MM.1S (cell line): ENCODE measurements around the gene CD93.

Experiments used
- DNase-seq: peaks from one replicate; pipeline ENCODE4 v3.0.0-alpha.2; 2015
- H2AFZ ChIP-seq: fragments of 300-600 bp; sonication (generic); 2 replicates; pipeline ENCODE4 v1.6.0; 2016; ENCODE audit warnings: antibody characterized with exemption, low read length
- H3F3A ChIP-seq: fragments of 300-600 bp; sonication (generic); 2 replicates; pipeline ENCODE4 v1.6.1; 2016; ENCODE audit warnings: mild to moderate bottlenecking, antibody characterized with exemption, low read length, moderate library complexity, mixed read lengths; ENCODE audit not compliant: insufficient read depth
- H3K27ac ChIP-seq: fragments of 300-600 bp; sonication (generic); 2 replicates; pipeline ENCODE4 v1.5.1; 2016; ENCODE audit warnings: mild to moderate bottlenecking, low read length
- H3K27me3 ChIP-seq: fragments of 300-600 bp; sonication (generic); replicated peaks from 2 replicates; pipeline ENCODE4 v1.6.0; 2016; ENCODE audit warnings: low read length; ENCODE audit not compliant: insufficient read depth
- H3K36me3 ChIP-seq: fragments of 300-600 bp; sonication (generic); replicated peaks from 2 replicates; pipeline ENCODE4 v1.6.1; 2016; ENCODE audit warnings: mild to moderate bottlenecking, low read length, mixed read lengths; ENCODE audit not compliant: insufficient read depth
- H3K4me1 ChIP-seq: fragments of 300-600 bp; sonication (generic); 2 replicates; pipeline ENCODE4 v1.6.1; 2016; ENCODE audit warnings: low read length, mixed read lengths
- H3K4me2 ChIP-seq: fragments of 300-600 bp; sonication (generic); 2 replicates; pipeline ENCODE4 v1.6.0; 2016; ENCODE audit warnings: low read depth, low read length
- H3K4me3 ChIP-seq: fragments of 300-600 bp; sonication (generic); 2 replicates; pipeline ENCODE4 v1.5.1; 2016; ENCODE audit warnings: low read length, mixed read lengths
- H3K79me2 ChIP-seq: fragments of 300-600 bp; sonication (generic); 2 replicates; pipeline ENCODE4 v1.6.1; 2016; ENCODE audit warnings: mixed run types, low read length, mixed read lengths
- H3K9ac ChIP-seq: fragments of 300-600 bp; sonication (generic); 2 replicates; pipeline ENCODE4 v1.6.1; 2016; ENCODE audit warnings: low read length, mixed read lengths
- H3K9me2 ChIP-seq: fragments of 300-600 bp; sonication (generic); replicated peaks from 2 replicates; pipeline ENCODE4 v1.6.1; 2016; ENCODE audit warnings: mild to moderate bottlenecking, low read length, mixed read lengths; ENCODE audit not compliant: insufficient read depth
- H3K9me3 ChIP-seq: fragments of 300-600 bp; sonication (generic); replicated peaks from 2 replicates; pipeline ENCODE4 v1.6.1; 2016; ENCODE audit warnings: mild to moderate bottlenecking, low read length, mixed read lengths; ENCODE audit not compliant: insufficient read depth
- H4K20me1 ChIP-seq: fragments of 300-600 bp; sonication (generic); 2 replicates; pipeline ENCODE4 v1.6.1; 2016; ENCODE audit warnings: mild to moderate bottlenecking, low read length, moderate library complexity, mixed read lengths; ENCODE audit not compliant: insufficient read depth
- EZH2 ChIP-seq: fragments of 300-600 bp; sonication (generic); optimal IDR thresholded peaks from 2 replicates; pipeline ENCODE3; 2017; ENCODE audit warnings: low read depth, mild to moderate bottlenecking, antibody characterized with exemption, low read length, mixed read lengths
- EZH2phosphoT487 ChIP-seq: fragments of 300-600 bp; sonication (generic); IDR thresholded peaks from 2 replicates; pipeline ENCODE4 v1.6.1; 2018; ENCODE audit warnings: antibody characterized with exemption, low read length
- TF ChIP-seq, protein P1 (sequence below): fragments of 300-600 bp; sonication (generic); IDR thresholded peaks from 2 replicates; pipeline ENCODE4 v1.5.1; 2016; ENCODE audit warnings: antibody characterized with exemption, low read length, mixed read lengths

The CD93 gene

DNA sequence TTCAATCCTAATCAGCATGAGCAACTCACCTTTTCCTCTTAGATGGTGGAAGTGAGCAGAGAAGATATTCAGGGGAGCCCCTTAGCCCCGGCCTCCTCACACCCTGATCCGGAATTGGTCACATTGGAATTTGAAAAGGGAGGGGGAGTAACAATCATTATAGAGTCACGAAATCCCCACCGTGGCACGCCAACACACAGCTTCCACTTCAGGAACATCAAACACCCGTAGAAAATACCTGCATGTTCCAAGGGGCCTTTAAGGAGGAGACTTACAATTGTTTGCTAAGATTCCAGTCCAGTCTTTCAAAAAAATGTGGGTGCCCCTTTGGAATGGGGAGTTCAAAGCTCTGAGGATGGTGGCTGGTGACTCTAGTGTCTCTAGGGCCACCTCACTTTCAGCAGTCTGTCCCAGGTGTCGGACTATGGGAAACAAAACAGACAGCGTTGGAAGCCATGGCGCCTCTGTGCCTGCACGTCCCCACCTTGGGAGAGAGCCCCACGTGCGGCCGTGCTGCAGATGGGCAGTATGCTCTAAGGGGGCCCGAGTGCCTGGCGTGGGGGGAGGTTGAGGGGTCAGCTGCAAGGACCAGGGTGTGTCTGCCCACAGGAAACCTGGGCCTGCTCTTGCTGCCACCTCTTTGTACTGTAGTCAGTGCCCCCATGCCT is 2.4 kb downstream of the CD93 start:
- H3F3A ChIP-seq: no peaks in the 10 kb centered on the region
- H2AFZ ChIP-seq: no peak overlapping the region
- H3K9me2 ChIP-seq: no peaks in the 10 kb centered on the region
- no peaks in the 10 kb centered on the region for H4K20me1 ChIP-seq
- H3K9me3 ChIP-seq: no peaks in the 10 kb centered on the region
- no peak for TF ChIP-seq EZH2phosphoT487
- TF ChIP-seq EZH2: no peak
- TF ChIP-seq, protein P1, sequence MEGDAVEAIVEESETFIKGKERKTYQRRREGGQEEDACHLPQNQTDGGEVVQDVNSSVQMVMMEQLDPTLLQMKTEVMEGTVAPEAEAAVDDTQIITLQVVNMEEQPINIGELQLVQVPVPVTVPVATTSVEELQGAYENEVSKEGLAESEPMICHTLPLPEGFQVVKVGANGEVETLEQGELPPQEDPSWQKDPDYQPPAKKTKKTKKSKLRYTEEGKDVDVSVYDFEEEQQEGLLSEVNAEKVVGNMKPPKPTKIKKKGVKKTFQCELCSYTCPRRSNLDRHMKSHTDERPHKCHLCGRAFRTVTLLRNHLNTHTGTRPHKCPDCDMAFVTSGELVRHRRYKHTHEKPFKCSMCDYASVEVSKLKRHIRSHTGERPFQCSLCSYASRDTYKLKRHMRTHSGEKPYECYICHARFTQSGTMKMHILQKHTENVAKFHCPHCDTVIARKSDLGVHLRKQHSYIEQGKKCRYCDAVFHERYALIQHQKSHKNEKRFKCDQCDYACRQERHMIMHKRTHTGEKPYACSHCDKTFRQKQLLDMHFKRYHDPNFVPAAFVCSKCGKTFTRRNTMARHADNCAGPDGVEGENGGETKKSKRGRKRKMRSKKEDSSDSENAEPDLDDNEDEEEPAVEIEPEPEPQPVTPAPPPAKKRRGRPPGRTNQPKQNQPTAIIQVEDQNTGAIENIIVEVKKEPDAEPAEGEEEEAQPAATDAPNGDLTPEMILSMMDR: no peak
- H3K79me2 ChIP-seq: no peaks in the 10 kb centered on the region
- H3K4me1 ChIP-seq: no peaks in the 10 kb centered on the region
- no peak overlapping the region for H3K27ac ChIP-seq
- no peak overlapping the region for H3K4me2 ChIP-seq
- no peak for DNase-seq
- H3K4me3 ChIP-seq: no peak overlapping the region
- H3K36me3 ChIP-seq: no peaks in the 10 kb centered on the region
- no peak overlapping the region for H3K9ac ChIP-seq
- H3K27me3 ChIP-seq: no peaks in the 10 kb centered on the region

DNA sequence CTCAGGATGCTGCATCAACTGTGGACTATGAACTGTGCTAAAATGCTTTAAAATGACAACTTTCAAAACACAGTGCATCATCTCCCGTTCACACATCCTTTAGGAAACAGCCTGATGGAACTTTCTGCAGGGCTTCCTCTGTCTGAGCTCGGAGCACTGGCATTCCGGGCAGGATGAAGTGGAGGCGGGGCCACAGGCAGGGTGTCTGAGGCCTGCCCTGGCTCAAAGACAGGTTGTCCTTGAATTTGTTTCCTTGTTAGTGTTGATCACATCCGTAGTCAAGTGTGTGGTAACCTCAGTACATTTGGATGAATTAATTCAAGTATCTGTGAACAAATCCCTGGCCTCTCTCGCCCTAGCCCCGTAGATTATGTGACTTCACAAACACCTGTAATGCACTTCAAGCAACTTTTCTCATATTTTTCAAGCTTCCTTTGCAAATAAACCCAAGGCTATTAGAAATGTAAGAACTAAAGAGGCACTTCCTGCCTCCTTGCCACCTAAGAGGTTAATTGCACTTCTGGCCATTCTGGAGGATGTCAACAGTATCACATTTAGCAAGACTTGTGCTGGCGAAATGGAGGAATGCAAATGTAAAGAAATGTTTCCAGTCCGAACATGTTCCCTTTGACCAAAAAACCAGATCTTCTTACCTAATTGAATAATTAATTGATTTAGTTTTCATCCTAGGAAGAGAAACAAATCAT is 3.1 kb downstream of the CD93 start:
- no peaks in the 10 kb centered on the region for H3F3A ChIP-seq
- no peaks in the 10 kb centered on the region for H3K9me3 ChIP-seq
- H3K27me3 ChIP-seq: no peaks in the 10 kb centered on the region
- no peaks in the 10 kb centered on the region for H3K9me2 ChIP-seq
- no peaks in the 10 kb centered on the region for H3K4me1 ChIP-seq
- H3K9ac ChIP-seq: no peak overlapping the region
- H3K27ac ChIP-seq: no peak overlapping the region
- H3K4me2 ChIP-seq: no peak overlapping the region
- H2AFZ ChIP-seq: no peak overlapping the region
- DNase-seq: no peak
- no peaks in the 10 kb centered on the region for H4K20me1 ChIP-seq
- H3K36me3 ChIP-seq: no peaks in the 10 kb centered on the region
- TF ChIP-seq, protein P1: no peak
- TF ChIP-seq EZH2 (no peak), EZH2phosphoT487 (no peak)
- H3K4me3 ChIP-seq: no peak overlapping the region
- H3K79me2 ChIP-seq: no peaks in the 10 kb centered on the region

DNA sequence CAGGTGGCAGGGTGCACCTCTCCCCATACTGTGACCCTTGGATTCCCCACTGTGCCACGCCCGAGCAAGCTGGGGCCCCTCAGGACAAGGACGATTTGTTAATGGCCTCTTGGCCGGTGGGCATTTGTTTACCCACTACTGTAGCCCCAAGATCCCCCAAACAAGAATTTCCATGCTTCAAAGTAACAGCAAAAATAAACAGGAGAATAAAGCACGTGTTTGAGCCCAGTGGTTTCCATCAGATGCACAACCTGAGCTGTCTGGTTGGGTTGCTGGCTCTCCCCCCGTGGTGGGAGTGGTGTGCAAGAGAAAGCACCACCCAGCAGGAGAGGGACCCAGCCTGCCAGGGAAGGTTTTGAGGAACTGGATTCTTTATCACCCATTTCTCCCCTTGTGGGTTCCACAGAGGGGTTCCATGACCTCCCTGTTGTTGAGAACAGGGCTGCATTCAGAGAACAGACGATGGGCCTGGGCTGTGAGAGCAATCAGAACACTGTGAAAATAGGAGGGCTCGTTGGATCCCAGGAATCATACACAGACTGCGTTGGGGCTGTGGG is 4.8 kb downstream of the CD93 start:
- Histone ChIP-seq H3K4me1 (no peaks in the 10 kb centered on the region), H3K4me3 (no peak overlapping the region), H3K4me2 (no peak overlapping the region), H2AFZ (no peak overlapping the region), H4K20me1 (no peaks in the 10 kb centered on the region), H3K27ac (no peak overlapping the region), H3K9ac (no peak overlapping the region), H3K79me2 (no peaks in the 10 kb centered on the region), H3K9me2 (no peaks in the 10 kb centered on the region), H3K36me3 (no peaks in the 10 kb centered on the region), H3K27me3 (no peaks in the 10 kb centered on the region), H3K9me3 (no peaks in the 10 kb centered on the region), H3F3A (no peaks in the 10 kb centered on the region)
- no peak for TF ChIP-seq EZH2phosphoT487
- TF ChIP-seq, protein P1: no peak
- no peak for TF ChIP-seq EZH2
- DNase-seq: no peak
